Esophagus squamous epithelium (tissue), 4 donors: ENCODE data around the gene SMYD3.

Experiments used
- POLR2A ChIP-seq, 4 donors: fragments of 450-650 bp; IDR thresholded peaks; one replicate each; pipeline ENCODE4 v1.6.1; 2017; ENCODE audit warnings: antibody characterized with exemption in 4 of 4, mild to moderate bottlenecking in 4 of 4, moderate library complexity in 3 of 4
- TF ChIP-seq, protein P1 (sequence below), 6 experiments: fragments of 450-650 bp in 4 of 6; fragments of 200-600 bp in 2 of 6; sonication (generic) in 2 of 6; IDR thresholded peaks; one replicate each; pipeline ENCODE4 v1.5.1; 2016 to 2019; ENCODE audit warnings: antibody characterized with exemption in 6 of 6, mild to moderate bottlenecking in 4 of 6, moderate library complexity in 4 of 6

DNA sequence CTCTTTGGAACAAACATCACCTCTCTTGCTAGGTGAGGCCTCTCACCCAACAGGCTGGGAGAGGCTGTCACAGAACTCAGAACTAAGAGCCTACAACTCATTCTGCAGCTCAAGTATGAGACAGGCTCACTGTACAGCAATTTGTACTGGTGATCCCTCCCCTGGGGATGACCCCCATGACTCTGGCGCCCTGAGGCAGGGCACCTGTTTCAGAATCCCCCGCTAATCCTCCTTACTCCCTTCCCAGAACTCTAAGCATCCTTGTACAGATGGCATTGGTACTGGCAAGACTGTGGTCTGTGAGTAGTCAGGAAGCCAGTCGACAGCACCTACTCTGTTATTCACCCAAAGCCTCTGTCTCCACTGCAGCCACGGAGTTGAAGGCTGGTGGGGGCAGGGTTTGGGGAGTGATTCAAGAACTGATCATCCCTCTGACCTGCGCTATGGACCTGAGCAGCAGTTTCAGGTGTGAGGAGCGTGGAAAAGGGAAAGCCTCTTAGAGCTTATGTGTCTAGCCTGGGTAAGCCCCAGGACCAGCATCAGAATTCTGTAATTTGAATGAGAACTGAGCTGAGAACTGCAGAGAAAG is 696.8 kb downstream of the SMYD3 start:
- TF ChIP-seq, protein P1, sequence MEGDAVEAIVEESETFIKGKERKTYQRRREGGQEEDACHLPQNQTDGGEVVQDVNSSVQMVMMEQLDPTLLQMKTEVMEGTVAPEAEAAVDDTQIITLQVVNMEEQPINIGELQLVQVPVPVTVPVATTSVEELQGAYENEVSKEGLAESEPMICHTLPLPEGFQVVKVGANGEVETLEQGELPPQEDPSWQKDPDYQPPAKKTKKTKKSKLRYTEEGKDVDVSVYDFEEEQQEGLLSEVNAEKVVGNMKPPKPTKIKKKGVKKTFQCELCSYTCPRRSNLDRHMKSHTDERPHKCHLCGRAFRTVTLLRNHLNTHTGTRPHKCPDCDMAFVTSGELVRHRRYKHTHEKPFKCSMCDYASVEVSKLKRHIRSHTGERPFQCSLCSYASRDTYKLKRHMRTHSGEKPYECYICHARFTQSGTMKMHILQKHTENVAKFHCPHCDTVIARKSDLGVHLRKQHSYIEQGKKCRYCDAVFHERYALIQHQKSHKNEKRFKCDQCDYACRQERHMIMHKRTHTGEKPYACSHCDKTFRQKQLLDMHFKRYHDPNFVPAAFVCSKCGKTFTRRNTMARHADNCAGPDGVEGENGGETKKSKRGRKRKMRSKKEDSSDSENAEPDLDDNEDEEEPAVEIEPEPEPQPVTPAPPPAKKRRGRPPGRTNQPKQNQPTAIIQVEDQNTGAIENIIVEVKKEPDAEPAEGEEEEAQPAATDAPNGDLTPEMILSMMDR (IDR thresholded peaks at IDR 0.05), result no peak
- no peak for TF ChIP-seq POLR2A (IDR thresholded peaks at IDR 0.05)
